Measurements from ENCODE around the gene ABL1.

ABL1 gene

DNA sequence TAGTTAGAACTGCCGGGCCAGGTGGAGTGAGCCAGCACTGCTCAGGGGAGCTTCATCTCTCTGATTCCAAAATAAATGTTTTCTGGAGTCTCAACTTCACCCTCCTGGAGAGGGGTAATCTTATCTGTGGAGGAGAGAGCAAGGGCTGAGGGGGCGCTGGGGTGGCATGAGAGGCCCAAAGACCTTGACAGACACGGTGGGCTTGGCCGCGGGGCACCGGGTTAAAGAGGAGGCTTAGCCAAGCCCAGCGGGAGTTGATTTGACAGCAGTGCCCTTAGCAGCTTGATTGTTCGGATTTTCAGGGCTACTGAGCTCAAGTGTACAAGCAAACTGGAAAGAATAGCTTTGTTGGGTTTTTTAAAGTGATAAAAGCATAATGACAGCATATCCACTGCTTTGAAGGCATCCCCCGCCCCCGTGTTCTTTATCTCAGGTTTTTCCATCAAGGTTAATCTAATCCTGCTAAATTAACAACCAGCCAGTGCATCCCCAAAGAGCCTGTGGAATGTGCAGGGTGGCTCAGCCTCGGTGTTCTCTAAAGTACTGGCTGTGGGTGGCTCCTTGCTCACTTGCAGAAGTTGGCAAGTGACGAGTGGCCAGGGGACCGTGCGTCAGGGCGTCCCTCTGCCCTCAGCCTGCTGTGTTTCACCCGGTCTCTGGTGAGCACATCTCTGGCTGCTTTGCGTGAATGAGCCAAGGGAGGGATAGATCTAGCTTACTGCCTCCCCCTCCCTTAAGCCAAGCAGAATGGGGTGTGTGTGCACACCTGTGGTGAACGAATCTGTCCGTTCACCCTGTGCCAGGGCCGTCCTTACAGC, 56.0 kb downstream of the ABL1 start:
- peaks cover 25% of the 10 kb centered on the region for H3K36me3 ChIP-seq (ENCODE audit: control insufficient read depth, insufficient read depth, low read length)
- H3K9me3 ChIP-seq (ENCODE audit: control insufficient read depth, insufficient read depth, low read length), result no peaks in the 10 kb centered on the region
- no peaks in the 10 kb centered on the region for H3K27me3 ChIP-seq (ENCODE audit: control insufficient read depth, insufficient read depth, low read length)
- no peak overlapping the region for H3K4me3 ChIP-seq (ENCODE audit: low read length)
- H3K27ac ChIP-seq (ENCODE audit: low read length), result no peak overlapping the region
- WGBS (ENCODE audit: insufficient coverage, insufficient read length), result no CpG with 5 or more reads among the region's 20 CpGs
- H3K4me1 ChIP-seq (ENCODE audit: control insufficient read depth, insufficient read depth, low read length), result no peaks in the 10 kb centered on the region
- no peak for DNase-seq (ENCODE audit: low read depth, low spot score)

- no peak for DNase-seq (ENCODE audit: low read depth, low spot score)
- H3K4me1 ChIP-seq (ENCODE audit: control insufficient read depth, insufficient read depth, low read length), result no peaks in the 10 kb centered on the region
- H3K27me3 ChIP-seq (ENCODE audit: control insufficient read depth, insufficient read depth, low read length), result no peaks in the 10 kb centered on the region
- no peak overlapping the region for H3K4me3 ChIP-seq (ENCODE audit: low read length)
- H3K9me3 ChIP-seq (ENCODE audit: control insufficient read depth, insufficient read depth, low read length), result no peaks in the 10 kb centered on the region
- no CpG with 5 or more reads among the region's 18 CpGs for WGBS (ENCODE audit: insufficient coverage, insufficient read length)
- H3K36me3 ChIP-seq (ENCODE audit: control insufficient read depth, insufficient read depth, low read length), result peaks cover 18% of the 10 kb centered on the region
- no peak overlapping the region for H3K27ac ChIP-seq (ENCODE audit: low read length)
These were observed 56.8 kb downstream of the ABL1 start for GRCh38 chr9:130891688-130892476.

- Histone ChIP-seq H3K27me3 (ENCODE audit: control insufficient read depth, insufficient read depth, low read length) (no peaks in the 10 kb centered on the region), H3K4me1 (ENCODE audit: control insufficient read depth, insufficient read depth, low read length) (no peaks in the 10 kb centered on the region), H3K27ac (ENCODE audit: low read length) (no peak overlapping the region), H3K4me3 (ENCODE audit: low read length) (no peak overlapping the region), H3K9me3 (ENCODE audit: control insufficient read depth, insufficient read depth, low read length) (no peaks in the 10 kb centered on the region), H3K36me3 (ENCODE audit: control insufficient read depth, insufficient read depth, low read length) (peaks cover 12% of the 10 kb centered on the region)
- no peak for DNase-seq (ENCODE audit: low read depth, low spot score)
- no CpG with 5 or more reads among the region's 24 CpGs for WGBS (ENCODE audit: insufficient coverage, insufficient read length)
These were observed 57.6 kb downstream of the ABL1 start for GRCh38 chr9:130892477-130893304.

DNA sequence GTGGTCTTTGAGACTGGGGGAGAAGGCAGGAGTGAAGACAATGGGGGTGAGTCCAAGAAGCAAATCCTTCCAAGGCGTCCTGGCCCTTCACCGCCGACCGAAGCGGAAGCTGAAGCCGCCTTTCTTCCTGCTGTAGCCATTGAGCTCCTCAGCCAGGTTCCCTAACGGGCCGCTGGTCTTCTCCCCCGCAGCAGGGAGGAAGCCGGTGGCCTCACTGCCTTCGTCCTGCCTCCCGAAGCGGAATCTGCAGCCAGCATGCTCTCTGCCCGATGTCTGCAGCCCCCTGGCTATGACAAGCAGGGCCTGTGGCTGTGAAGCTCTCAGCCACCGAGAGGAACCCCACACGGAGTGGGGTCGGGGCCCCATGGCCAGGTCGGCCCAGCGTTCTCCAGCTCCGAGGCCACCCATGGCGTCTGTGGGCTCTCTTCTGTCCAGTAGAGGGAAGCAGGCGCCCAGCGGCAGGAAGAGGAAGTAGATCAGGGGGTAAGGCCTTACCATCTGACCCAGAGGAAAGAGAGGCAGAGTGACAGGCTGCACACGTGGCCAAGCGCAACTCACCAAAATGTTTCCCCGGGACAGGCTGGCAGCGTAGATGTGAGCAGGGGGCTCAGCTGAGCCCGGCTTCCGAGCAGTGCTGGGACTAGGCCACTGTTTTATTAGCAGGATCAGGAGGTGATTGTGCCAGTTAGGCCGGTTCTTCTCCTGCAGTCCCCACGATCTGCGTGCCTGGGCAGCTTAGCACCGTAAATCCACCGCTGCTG, 58.5 kb downstream of the ABL1 start:
- Histone ChIP-seq H3K36me3 (ENCODE audit: control insufficient read depth, insufficient read depth, low read length) (0 out of 2 replicates have a peak, but pooled peaks cover 4% of the 10 kb centered on the region), H3K4me3 (ENCODE audit: low read length) (no peak overlapping the region), H3K4me1 (ENCODE audit: control insufficient read depth, insufficient read depth, low read length) (no peaks in the 10 kb centered on the region), H3K27ac (ENCODE audit: low read length) (no peak overlapping the region), H3K27me3 (ENCODE audit: control insufficient read depth, insufficient read depth, low read length) (no peaks in the 10 kb centered on the region), H3K9me3 (ENCODE audit: control insufficient read depth, insufficient read depth, low read length) (no peaks in the 10 kb centered on the region)
- no CpG with 5 or more reads among the region's 34 CpGs for WGBS (ENCODE audit: insufficient coverage, insufficient read length)
- DNase-seq (ENCODE audit: low read depth, low spot score), result no peak

DNA sequence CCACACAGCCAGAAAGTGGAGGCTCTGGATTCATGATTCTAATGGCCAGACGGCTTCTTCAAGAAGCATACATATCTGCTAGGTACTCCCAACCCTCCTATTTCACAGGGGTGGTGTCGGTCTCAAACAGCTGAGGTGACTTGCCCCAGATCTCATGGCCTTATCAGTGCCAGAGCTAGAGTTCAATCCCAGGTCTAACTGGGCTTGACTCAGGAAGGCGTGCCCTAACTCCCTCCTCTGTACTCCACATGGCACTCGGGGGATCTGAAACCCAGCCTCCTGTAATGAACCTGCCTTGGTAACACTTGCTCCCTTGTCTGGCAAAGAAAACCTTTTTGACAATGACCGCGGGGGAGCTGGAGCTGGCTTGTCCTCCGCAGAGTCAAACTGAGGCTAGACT, 59.5 kb downstream of the ABL1 start:
- Histone ChIP-seq H3K27me3 (ENCODE audit: control insufficient read depth, insufficient read depth, low read length) (no peaks in the 10 kb centered on the region), H3K27ac (ENCODE audit: low read length) (no peak overlapping the region), H3K4me1 (ENCODE audit: control insufficient read depth, insufficient read depth, low read length) (no peaks in the 10 kb centered on the region), H3K4me3 (ENCODE audit: low read length) (no peak overlapping the region), H3K36me3 (ENCODE audit: control insufficient read depth, insufficient read depth, low read length) (0 out of 2 replicates have a peak, but pooled peaks cover 2% of the 10 kb centered on the region), H3K9me3 (ENCODE audit: control insufficient read depth, insufficient read depth, low read length) (no peaks in the 10 kb centered on the region)
- WGBS (ENCODE audit: insufficient coverage, insufficient read length), result no CpG with 5 or more reads among the region's 7 CpGs
- no peak for DNase-seq (ENCODE audit: low read depth, low spot score)

GRCh38 chr9:130895038-130895437, 60.0 kb downstream of the ABL1 start:
- Histone ChIP-seq H3K27me3 (ENCODE audit: control insufficient read depth, insufficient read depth, low read length) (no peaks in the 10 kb centered on the region), H3K36me3 (ENCODE audit: control insufficient read depth, insufficient read depth, low read length) (0 out of 2 replicates have a peak, but pooled peaks cover 2% of the 10 kb centered on the region), H3K4me3 (ENCODE audit: low read length) (no peak overlapping the region), H3K4me1 (ENCODE audit: control insufficient read depth, insufficient read depth, low read length) (no peaks in the 10 kb centered on the region), H3K9me3 (ENCODE audit: control insufficient read depth, insufficient read depth, low read length) (no peaks in the 10 kb centered on the region), H3K27ac (ENCODE audit: low read length) (no peak overlapping the region)
- no CpG with 5 or more reads among the region's 9 CpGs for WGBS (ENCODE audit: insufficient coverage, insufficient read length)
- no peak for DNase-seq (ENCODE audit: low read depth, low spot score)

GRCh38 chr9:130895481-130896232, 60.6 kb downstream of the ABL1 start:
- Histone ChIP-seq H3K27me3 (ENCODE audit: control insufficient read depth, insufficient read depth, low read length) (no peaks in the 10 kb centered on the region), H3K4me3 (ENCODE audit: low read length) (no peak overlapping the region), H3K36me3 (ENCODE audit: control insufficient read depth, insufficient read depth, low read length) (0 out of 2 replicates have a peak, but pooled peaks cover 2% of the 10 kb centered on the region), H3K27ac (ENCODE audit: low read length) (no peak overlapping the region), H3K9me3 (ENCODE audit: control insufficient read depth, insufficient read depth, low read length) (no peaks in the 10 kb centered on the region), H3K4me1 (ENCODE audit: control insufficient read depth, insufficient read depth, low read length) (no peaks in the 10 kb centered on the region)
- WGBS (ENCODE audit: insufficient coverage, insufficient read length), result no CpG with 5 or more reads among the region's 24 CpGs
- no peak for DNase-seq (ENCODE audit: low read depth, low spot score)

DNA sequence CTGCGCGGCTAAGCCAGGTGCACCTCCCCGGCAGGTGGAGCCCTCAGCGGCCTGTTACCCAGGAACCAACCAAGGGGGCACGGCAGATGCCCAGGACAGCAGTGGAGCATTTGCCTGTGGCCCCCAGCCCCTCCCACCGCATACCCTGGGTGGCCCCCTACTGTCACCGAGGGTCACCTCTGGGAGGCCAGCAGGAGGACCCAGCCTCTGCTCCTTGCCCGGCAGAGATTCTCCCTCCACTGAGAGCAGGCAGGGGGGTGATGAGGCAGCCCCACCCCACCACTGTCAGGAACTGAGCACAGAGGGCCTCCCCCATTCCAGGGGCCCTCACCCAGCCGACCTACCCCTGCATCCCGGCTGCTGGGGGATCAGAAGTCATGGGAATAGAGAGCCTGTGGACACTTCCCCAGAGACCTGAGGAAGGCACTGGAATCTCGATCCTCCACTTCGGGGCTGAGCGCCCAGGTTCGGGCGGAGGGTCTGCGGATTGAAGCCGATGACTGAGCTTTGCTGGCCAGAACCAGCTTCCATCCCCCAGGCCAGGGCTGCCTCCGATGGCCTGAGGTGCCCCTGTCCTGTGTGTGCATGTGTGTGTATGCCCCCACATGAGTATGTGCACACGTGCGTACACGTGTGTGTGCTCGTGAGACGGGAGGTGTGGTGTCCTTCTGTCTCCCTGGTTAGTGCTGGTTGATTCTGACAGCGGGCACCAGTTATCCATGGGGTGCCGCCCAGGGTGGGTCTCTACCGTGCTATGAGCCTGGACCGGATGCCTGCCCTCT, 61.4 kb downstream of the ABL1 start, which contains the start of gene QRFP:
QRFP (minus strand) TSS at position 580 of the 782 bp plus-strand sequence. CDS start 2,974 bp downstream, outside the sequence.
- Histone ChIP-seq H3K4me1 (ENCODE audit: control insufficient read depth, insufficient read depth, low read length) (no peaks in the 10 kb centered on the region), H3K27ac (ENCODE audit: low read length) (no peak within 1 kb of the TSS), H3K9me3 (ENCODE audit: control insufficient read depth, insufficient read depth, low read length) (no peaks in the 10 kb centered on the region), H3K36me3 (ENCODE audit: control insufficient read depth, insufficient read depth, low read length) (0 out of 2 replicates have a peak, but pooled peaks cover 2% of the 10 kb centered on the region), H3K4me3 (ENCODE audit: low read length) (no peak within 1 kb of the TSS), H3K27me3 (ENCODE audit: control insufficient read depth, insufficient read depth, low read length) (no peaks in the 10 kb centered on the region)
- DNase-seq (ENCODE audit: low read depth, low spot score), result no peak
- no CpG with 5 or more reads among the region's 27 CpGs for WGBS (ENCODE audit: insufficient coverage, insufficient read length)

All from iPS DF 6.9 (cell line).